SK-N-SH treated with all-trans-retinoic acid at 6 μM for 48 hours (cell line): ENCODE results near the gene MINK1.

Source experiments
- ATAC-seq: fragments of 200-7000 bp; cut with Tn5 transposase; 3 replicates; pipeline ENCODE4 v1.9.1; 2020; ENCODE audit warnings: mild to moderate bottlenecking, moderate library complexity
- BACH2 ChIP-seq: fragments of 250-450 bp; sonication (Bioruptor Pico); IDR thresholded peaks from 2 replicates; pipeline ENCODE4 v1.9.0; 2021; ENCODE audit warnings: mild to moderate bottlenecking, borderline replicate concordance
- CREB5 ChIP-seq: fragments of 250-450 bp; sonication (Bioruptor Pico); IDR thresholded peaks from 2 replicates; pipeline ENCODE4 v1.5.1; 2020; ENCODE audit warnings: low read depth, mild to moderate bottlenecking, moderate library complexity
- CSDC2 ChIP-seq: fragments of 250-450 bp; sonication (Bioruptor Pico); IDR thresholded peaks from 2 replicates; pipeline ENCODE4 v1.5.0; 2020; ENCODE audit warnings: mild to moderate bottlenecking, moderate library complexity
- CSRNP3 ChIP-seq: fragments of 250-450 bp; sonication (Bioruptor Pico); IDR thresholded peaks from 2 replicates; pipeline ENCODE4 v1.5.1; 2021; ENCODE audit warnings: mild to moderate bottlenecking, moderate library complexity
- ESRRG ChIP-seq: fragments of 250-450 bp; sonication (Bioruptor Pico); IDR thresholded peaks from 2 replicates; pipeline ENCODE4 v1.6.1; 2021; ENCODE audit warnings: mild to moderate bottlenecking
- GLIS3 ChIP-seq: fragments of 250-450 bp; sonication (Bioruptor Pico); IDR thresholded peaks from 2 replicates; pipeline ENCODE4 v1.5.0; 2020; ENCODE audit warnings: mild to moderate bottlenecking, moderate library complexity
- OSR1 ChIP-seq: fragments of 250-450 bp; sonication (Bioruptor Pico); IDR thresholded peaks from 2 replicates; pipeline ENCODE4 v1.8.0; 2022; ENCODE audit warnings: moderate library complexity, mild to moderate bottlenecking, inconsistent platforms
- RARB ChIP-seq: fragments of 250-450 bp; sonication (Bioruptor Pico); IDR thresholded peaks from 2 replicates; pipeline ENCODE4 v1.8.0; 2021; ENCODE audit warnings: mild to moderate bottlenecking, moderate library complexity
- TSHZ2 ChIP-seq: fragments of 250-450 bp; sonication (Bioruptor Pico); IDR thresholded peaks from 2 replicates; pipeline ENCODE4 v1.5.0; 2020; ENCODE audit warnings: mild to moderate bottlenecking, moderate library complexity
- ZC3H10 ChIP-seq: fragments of 250-450 bp; sonication (Bioruptor Pico); IDR thresholded peaks from 2 replicates; pipeline ENCODE4 v1.5.1; 2021; ENCODE audit warnings: mild to moderate bottlenecking, moderate library complexity
- ZNF565 ChIP-seq: fragments of 450-650 bp; formaldehyde crosslinking; conservative IDR thresholded peaks from 2 replicates; pipeline ENCODE4 v1.5.0; 2020; ENCODE audit warnings: low read depth, mild to moderate bottlenecking, moderate library complexity
- ZNF70 ChIP-seq: fragments of 450-650 bp; formaldehyde crosslinking; IDR thresholded peaks from 2 replicates; pipeline ENCODE4 v1.5.0; 2020; ENCODE audit warnings: mild to moderate bottlenecking, moderate library complexity
- ZNF8 ChIP-seq: fragments of 450-650 bp; formaldehyde crosslinking; IDR thresholded peaks from 2 replicates; pipeline ENCODE4 v1.5.0; 2020; ENCODE audit warnings: mild to moderate bottlenecking, moderate library complexity
- TF ChIP-seq, protein P1 (sequence below): fragments of 250-450 bp; sonication (Bioruptor Pico); IDR thresholded peaks from 2 replicates; pipeline ENCODE4 v1.8.0; 2020; ENCODE audit warnings: mild to moderate bottlenecking, moderate library complexity, borderline replicate concordance
- TF ChIP-seq, protein P2 (sequence below): fragments of 250-450 bp; sonication (Bioruptor Pico); IDR thresholded peaks from 2 replicates; pipeline ENCODE4 v1.8.0; 2021; ENCODE audit warnings: low read depth, mild to moderate bottlenecking, moderate library complexity, borderline replicate concordance

MINK1 gene

GRCh38 chr17:4881761-4882555 is 48.8 kb downstream of the MINK1 start (continued):
- TF ChIP-seq, protein P1, sequence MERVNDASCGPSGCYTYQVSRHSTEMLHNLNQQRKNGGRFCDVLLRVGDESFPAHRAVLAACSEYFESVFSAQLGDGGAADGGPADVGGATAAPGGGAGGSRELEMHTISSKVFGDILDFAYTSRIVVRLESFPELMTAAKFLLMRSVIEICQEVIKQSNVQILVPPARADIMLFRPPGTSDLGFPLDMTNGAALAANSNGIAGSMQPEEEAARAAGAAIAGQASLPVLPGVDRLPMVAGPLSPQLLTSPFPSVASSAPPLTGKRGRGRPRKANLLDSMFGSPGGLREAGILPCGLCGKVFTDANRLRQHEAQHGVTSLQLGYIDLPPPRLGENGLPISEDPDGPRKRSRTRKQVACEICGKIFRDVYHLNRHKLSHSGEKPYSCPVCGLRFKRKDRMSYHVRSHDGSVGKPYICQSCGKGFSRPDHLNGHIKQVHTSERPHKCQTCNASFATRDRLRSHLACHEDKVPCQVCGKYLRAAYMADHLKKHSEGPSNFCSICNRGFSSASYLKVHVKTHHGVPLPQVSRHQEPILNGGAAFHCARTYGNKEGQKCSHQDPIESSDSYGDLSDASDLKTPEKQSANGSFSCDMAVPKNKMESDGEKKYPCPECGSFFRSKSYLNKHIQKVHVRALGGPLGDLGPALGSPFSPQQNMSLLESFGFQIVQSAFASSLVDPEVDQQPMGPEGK, result no peak

- no peak for ATAC-seq
- no peak for TF ChIP-seq ZNF565 (CRISPR knock-in tag)
- TF ChIP-seq OSR1, result no peak
- TF ChIP-seq, all 23 proteins: peak for 0
Observed at GRCh38 chr17:4884489-4884888, 51.3 kb downstream of the MINK1 start.

DNA sequence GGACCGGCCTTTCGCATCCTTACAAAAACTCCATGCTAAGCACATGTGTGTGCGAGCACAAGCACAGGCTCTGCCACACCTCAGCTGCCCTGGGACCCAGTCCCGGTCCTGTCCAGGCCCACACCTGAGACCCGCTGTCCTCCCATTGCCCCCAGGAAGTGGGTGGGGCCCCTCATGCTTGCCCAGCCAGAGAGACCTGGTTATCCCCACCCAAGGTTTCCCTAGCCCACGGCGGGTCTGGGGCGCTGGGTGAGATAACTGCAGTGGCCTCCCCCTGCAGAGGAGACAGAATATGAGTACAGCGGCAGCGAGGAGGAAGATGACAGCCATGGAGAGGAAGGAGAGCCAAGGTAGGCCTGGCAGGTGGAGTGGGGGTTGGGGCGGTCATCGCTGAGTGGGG is 53.7 kb downstream of the MINK1 start:
- no peak for ATAC-seq
- TF ChIP-seq ZC3H10 (CRISPR knock-in tag) (no peak), CSDC2 (CRISPR knock-in tag) (no peak), GLIS3 (no peak), CSRNP3 (CRISPR knock-in tag) (no peak), ZNF70 (no peak), BACH2 (CRISPR knock-in tag) (no peak)
- TF ChIP-seq, protein P2, sequence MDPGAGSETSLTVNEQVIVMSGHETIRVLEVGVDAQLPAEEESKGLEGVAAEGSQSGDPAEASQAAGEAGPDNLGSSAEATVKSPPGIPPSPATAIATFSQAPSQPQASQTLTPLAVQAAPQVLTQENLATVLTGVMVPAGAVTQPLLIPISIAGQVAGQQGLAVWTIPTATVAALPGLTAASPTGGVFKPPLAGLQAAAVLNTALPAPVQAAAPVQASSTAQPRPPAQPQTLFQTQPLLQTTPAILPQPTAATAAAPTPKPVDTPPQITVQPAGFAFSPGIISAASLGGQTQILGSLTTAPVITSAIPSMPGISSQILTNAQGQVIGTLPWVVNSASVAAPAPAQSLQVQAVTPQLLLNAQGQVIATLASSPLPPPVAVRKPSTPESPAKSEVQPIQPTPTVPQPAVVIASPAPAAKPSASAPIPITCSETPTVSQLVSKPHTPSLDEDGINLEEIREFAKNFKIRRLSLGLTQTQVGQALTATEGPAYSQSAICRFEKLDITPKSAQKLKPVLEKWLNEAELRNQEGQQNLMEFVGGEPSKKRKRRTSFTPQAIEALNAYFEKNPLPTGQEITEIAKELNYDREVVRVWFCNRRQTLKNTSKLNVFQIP (CRISPR knock-in tag), result no peak

DNA sequence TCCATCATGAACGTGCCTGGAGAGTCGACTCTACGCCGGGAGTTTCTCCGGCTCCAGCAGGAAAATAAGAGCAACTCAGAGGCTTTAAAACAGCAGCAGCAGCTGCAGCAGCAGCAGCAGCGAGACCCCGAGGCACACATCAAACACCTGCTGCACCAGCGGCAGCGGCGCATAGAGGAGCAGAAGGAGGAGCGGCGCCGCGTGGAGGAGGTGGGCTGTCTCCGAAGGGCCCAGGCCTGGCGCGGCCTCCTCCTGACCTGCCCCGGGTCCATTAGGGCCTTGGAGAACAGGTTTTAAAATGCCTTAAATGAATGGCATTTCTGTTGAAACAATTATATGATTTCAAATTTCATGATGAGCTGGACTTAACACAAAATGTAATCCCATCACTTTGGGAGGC is 54.4 kb downstream of the MINK1 start:
- TF ChIP-seq ZNF8 (no peak), CREB5 (no peak), RARB (CRISPR knock-in tag) (no peak), TSHZ2 (CRISPR knock-in tag) (no peak), ESRRG (CRISPR knock-in tag) (no peak), ZC3H10 (CRISPR knock-in tag) (no peak), CSDC2 (CRISPR knock-in tag) (no peak)
- TF ChIP-seq, protein P2 (CRISPR knock-in tag), result no peak
- ATAC-seq, result no peak
